H1 (cell line): ENCODE data around the gene OTUD4. TPM values are rescaled to one million over a fixed set of nuclear protein-coding genes. Genes with fewer than 3 reads are reported as not detected.

ENCODE experiments used
- CTCF ChIA-PET: fragments of 300-600 bp; sonication (Branson Sonifier 250); formaldehyde crosslinking; loops from one replicate; lab custom pipeline; 2021; ENCODE audit not compliant: partially characterized antibody; lab: Charles Lee
- POLR2A ChIA-PET: fragments of 300-600 bp; sonication (Branson Sonifier 250); formaldehyde crosslinking; loops from one replicate; lab custom pipeline; 2021; ENCODE audit warnings: inconsistent platforms; ENCODE audit not compliant: partially characterized antibody; lab: Charles Lee
- DNase-seq, 2 experiments: peaks; one replicate each; pipeline versions ENCODE4 v3.0.0 to v3.0.0-alpha.2; 2010 to 2022; ENCODE audit warnings: low spot score in 2 of 2, low read depth in 1 of 2, mixed read lengths in 1 of 2
- FAIRE-seq: peaks from 2 replicates; lab custom pipeline; 2011; peaks lifted over from hg19 to GRCh38; lab: Jason Lieb, UNC
- H2AFZ ChIP-seq: 2 replicates; pipeline ENCODE4 v1.8.1; 2012; ENCODE audit warnings: low read length, inconsistent platforms
- H2AK5ac ChIP-seq: 2 replicates; pipeline ENCODE4 v1.6.1; 2013; ENCODE audit warnings: low read depth, low read length
- H2BK120ac ChIP-seq: replicated peaks from 2 replicates; pipeline ENCODE3; 2013; ENCODE audit warnings: low read depth, low read length, inconsistent platforms
- H2BK12ac ChIP-seq: 2 replicates; pipeline ENCODE4 v1.6.1; 2013; ENCODE audit warnings: low read depth, low read length
- H2BK15ac ChIP-seq: 2 replicates; pipeline ENCODE4 v1.6.1; 2013; ENCODE audit warnings: low read length
- H2BK20ac ChIP-seq: 2 replicates; pipeline ENCODE4 v1.6.1; 2013; ENCODE audit warnings: low read length
- H2BK5ac ChIP-seq: 2 replicates; pipeline ENCODE4 v1.6.1; 2013; ENCODE audit warnings: low read depth, low read length
- H3K14ac ChIP-seq: 2 replicates; pipeline ENCODE4 v1.6.1; 2013; ENCODE audit warnings: inconsistent platforms; ENCODE audit not compliant: insufficient read length
- H3K18ac ChIP-seq: 2 replicates; pipeline ENCODE4 v1.6.1; 2013; ENCODE audit warnings: low read length; ENCODE audit errors: extremely low read depth
- H3K23ac ChIP-seq: 2 replicates; pipeline ENCODE4 v1.6.1; 2013; ENCODE audit warnings: inconsistent platforms; ENCODE audit not compliant: insufficient read length
- H3K23me2 ChIP-seq: 2 replicates; pipeline ENCODE4 v1.6.1; 2013; ENCODE audit warnings: low read depth, low read length
- H3K27ac ChIP-seq: 2 replicates; pipeline ENCODE4 v1.6.1; 2011; ENCODE audit warnings: low read depth, low read length, inconsistent platforms
- H3K27me3 ChIP-seq, 4 experiments: replicated peaks in 1 of 4; 1 replicate in 1 of 4; 2 replicates in 3 of 4; pipeline versions ENCODE4 v1.6.1 to v1.8.1; 2011 to 2013; ENCODE audit warnings: low read length in 3 of 4, mild to moderate bottlenecking in 3 of 4, inconsistent platforms in 2 of 4, mixed read lengths in 2 of 4, moderate library complexity in 1 of 4; ENCODE audit not compliant: control insufficient read depth in 3 of 4, insufficient read depth in 3 of 4; ENCODE audit errors: extremely low read depth in 1 of 4
- H3K36me3 ChIP-seq, 4 experiments: 2 replicates each; pipeline versions ENCODE4 v1.6.1 to v1.8.1; 2011 to 2013; ENCODE audit warnings: mild to moderate bottlenecking in 4 of 4, low read length in 3 of 4, moderate library complexity in 2 of 4, control low read depth in 1 of 4, inconsistent platforms in 1 of 4; ENCODE audit not compliant: insufficient read depth in 4 of 4, control insufficient read depth in 2 of 4
- H3K4ac ChIP-seq: replicated peaks from 2 replicates; pipeline ENCODE3; 2013; ENCODE audit warnings: low read length, low read depth, mixed read lengths, inconsistent platforms; ENCODE audit not compliant: insufficient read length
- H3K4me1 ChIP-seq, 4 experiments: replicated peaks in 1 of 4; 1 replicate in 1 of 4; 2 replicates in 3 of 4; pipeline versions ENCODE4 v1.6.1 to v1.8.1; 2011 to 2013; ENCODE audit warnings: low read length in 3 of 4, inconsistent platforms in 2 of 4, mixed read lengths in 1 of 4; ENCODE audit not compliant: insufficient read depth in 4 of 4, control insufficient read depth in 3 of 4
- H3K4me2 ChIP-seq, 2 experiments: 2 replicates each; pipeline versions ENCODE4 v1.6.1 to v1.8.1; 2011 to 2013; ENCODE audit warnings: low read depth in 2 of 2, low read length in 2 of 2, control low read depth in 1 of 2, inconsistent platforms in 1 of 2, mild to moderate bottlenecking in 1 of 2; ENCODE audit not compliant: insufficient read depth in 1 of 2
- H3K4me3 ChIP-seq, 4 experiments: fragments of 200-600, 300-600 bp in 1 of 4; sonication (generic), shearing (Covaris generic), sonication (Bioruptor Twin) in 1 of 4; 2 replicates each; pipeline versions ENCODE4 v1.5.1 to v1.8.1; 2011 to 2016; ENCODE audit warnings: low read length in 4 of 4, low read depth in 3 of 4, control low read depth in 2 of 4, inconsistent platforms in 2 of 4, mild to moderate bottlenecking in 2 of 4, mixed read lengths in 1 of 4, moderate library complexity in 1 of 4; ENCODE audit not compliant: insufficient read depth in 2 of 4; ENCODE audit errors: extremely low read depth in 1 of 4
- H3K56ac ChIP-seq: replicated peaks from 2 replicates; pipeline ENCODE3; 2013; ENCODE audit warnings: low read depth, mild to moderate bottlenecking, mixed read lengths, low read length, inconsistent platforms; ENCODE audit not compliant: insufficient read length
- H3K79me1 ChIP-seq: 2 replicates; pipeline ENCODE4 v1.6.1; 2013; ENCODE audit warnings: low read depth, low read length, control low read depth
- H3K79me2 ChIP-seq, 2 experiments: 2 replicates each; pipeline versions ENCODE4 v1.6.1 to v1.8.1; 2012 to 2013; ENCODE audit warnings: low read length in 2 of 2, mild to moderate bottlenecking in 2 of 2, inconsistent platforms in 1 of 2; ENCODE audit not compliant: insufficient read depth in 2 of 2, control insufficient read depth in 1 of 2
- H3K9ac ChIP-seq, 4 experiments: replicated peaks in 1 of 4; 1 replicate in 1 of 4; 2 replicates in 3 of 4; pipeline versions ENCODE4 v1.6.1 to v1.8.1; 2011 to 2013; ENCODE audit warnings: low read depth in 3 of 4, low read length in 3 of 4, control low read depth in 2 of 4, mild to moderate bottlenecking in 2 of 4, moderate library complexity in 2 of 4, inconsistent platforms in 1 of 4; ENCODE audit errors: extremely low read depth in 1 of 4
- H3K9me3 ChIP-seq, 2 experiments: 2 replicates each; pipeline versions ENCODE4 v1.6.1 to v1.8.1; 2012 to 2013; ENCODE audit warnings: mild to moderate bottlenecking in 2 of 2, moderate library complexity in 2 of 2, control low read depth in 1 of 2, inconsistent platforms in 1 of 2, low read depth in 1 of 2, low read length in 1 of 2, mixed read lengths in 1 of 2; ENCODE audit not compliant: insufficient read depth in 2 of 2
- H4K20me1 ChIP-seq, 2 experiments: replicated peaks in 1 of 2; 2 replicates each; pipeline versions ENCODE3 to v1.8.1; 2011 to 2013; ENCODE audit warnings: inconsistent platforms in 2 of 2, low read length in 2 of 2, mild to moderate bottlenecking in 1 of 2; ENCODE audit not compliant: insufficient read depth in 2 of 2, control insufficient read depth in 1 of 2
- H4K5ac ChIP-seq: 2 replicates; pipeline ENCODE4 v1.6.1; 2013; ENCODE audit warnings: low read length, low read depth, mixed read lengths, inconsistent platforms; ENCODE audit not compliant: insufficient read length
- H4K8ac ChIP-seq: 2 replicates; pipeline ENCODE4 v1.8.0; 2013; ENCODE audit warnings: mild to moderate bottlenecking, moderate library complexity, low read length, inconsistent platforms; ENCODE audit not compliant: insufficient read depth; ENCODE audit errors: extremely low read depth
- H4K91ac ChIP-seq: replicated peaks from 2 replicates; pipeline ENCODE3; 2013; ENCODE audit warnings: low read length, mixed read lengths, inconsistent platforms; ENCODE audit not compliant: insufficient read length
- ATF2 ChIP-seq: IDR thresholded peaks from 2 replicates; pipeline ENCODE4 v1.6.1; 2012; ENCODE audit warnings: low read length, inconsistent platforms
- CHD1 ChIP-seq: IDR thresholded peaks from 2 replicates; pipeline ENCODE4 v1.6.1; 2012; ENCODE audit warnings: low read depth, low read length, improper control_type of control experiment
- EP300 ChIP-seq, 2 experiments: IDR thresholded peaks; 1 replicate in 1 of 2; 2 replicates in 1 of 2; pipeline ENCODE4 v1.6.1; 2011 to 2012; ENCODE audit warnings: low read depth in 2 of 2, low read length in 2 of 2, mild to moderate bottlenecking in 2 of 2, borderline replicate concordance in 1 of 2, inconsistent platforms in 1 of 2, moderate library complexity in 1 of 2
- MAFK ChIP-seq: IDR thresholded peaks from 2 replicates; pipeline ENCODE4 v1.6.1; 2012; ENCODE audit warnings: low read depth, mild to moderate bottlenecking, improper control_type of control experiment, low read length
- SP1 ChIP-seq: IDR thresholded peaks from 2 replicates; pipeline ENCODE4 v1.6.1; 2011; ENCODE audit warnings: low read depth, low read length
- WGBS, 2 experiments: shearing (Covaris generic) in 1 of 2; methylation state at CpG; one replicate each; pipeline versions ENCODE4 v1.1.6 to v1.1.7; 2013 to 2015; ENCODE audit warnings: low lambda C conversion rate in 2 of 2, mixed read lengths in 2 of 2, inconsistent platforms in 1 of 2, low coverage in 1 of 2, missing lambda C conversion rate in 1 of 2; ENCODE audit not compliant: insufficient replicate concordance in 2 of 2, insufficient coverage in 1 of 2, insufficient read length in 1 of 2; ENCODE audit errors: extremely low coverage in 1 of 2, missing lambda C conversion rate in 1 of 2; 5-methylcytosine and 5-hydroxymethylcytosine counted together
- polyA plus RNA-seq, 7 experiments: library from polyadenylated mRNA; depleted of rRNA in 3 of 7; stranded (reverse) in 5 of 7; unstranded in 2 of 7; fragments of >200 nt in 5 of 7; fragments of 200-250 nt in 2 of 7; gene quantifications; 1 replicate in 5 of 7; 2 replicates in 1 of 7; 4 replicates in 1 of 7; pipeline versions ENCODE4 v1.2.1 to v1.2.3, GENCODE V29; 2011 to 2013; ENCODE audit warnings: missing spikeins in 2 of 7, mixed read lengths in 2 of 7
- total RNA-seq: library from RNA; stranded (reverse); fragmentation: NEBNext Ultra II Directional; extraction: Animal tissue kit (Norgen Biotek cat#: 25700); gene quantifications from 2 replicates; pipeline ENCODE4 v1.2.1, GENCODE V29; 2021

OTUD4 gene
- total and polyA plus RNA-seq, 2 of the 8 experiments (the other 6 are each of a cell fraction or from before 2014, with no cell fraction given) = 17.4 to 57.0 TPM

- Histone ChIP-seq H4K5ac (no peak overlapping the region), H2AK5ac (no peak overlapping the region), H3K4me1 (peaks cover 0 to 3% (median 0%) of the 10 kb centered on the region in 4 experiments; a peak in 1 of 7 replicates), H2BK15ac (no peak overlapping the region), H3K36me3 (no peaks in the 10 kb centered on the region), H3K23ac (no peak overlapping the region), H3K23me2 (no peaks in the 10 kb centered on the region), H2BK120ac (no peak overlapping the region), H3K27me3 (no peaks in the 10 kb centered on the region), H2AFZ (no peak overlapping the region), H2BK5ac (no peak overlapping the region), H3K27ac (no peak overlapping the region), H3K9ac (no peak overlapping the region), H3K56ac (no peak overlapping the region), H3K9me3 (no peaks in the 10 kb centered on the region), H3K4me2 (no peak overlapping the region), H3K4ac (no peak overlapping the region), H2BK12ac (no peak overlapping the region), H4K91ac (no peak overlapping the region), H2BK20ac (no peak overlapping the region), H3K14ac (no peak overlapping the region), H3K4me3 (no peak overlapping the region), H4K8ac (no peak overlapping the region), H3K79me1 (no peaks in the 10 kb centered on the region), H4K20me1 (no peaks in the 10 kb centered on the region), H3K18ac (no peak overlapping the region), H3K79me2 (no peaks in the 10 kb centered on the region)
- CTCF ChIA-PET = interaction anchor here (0.6 to 3.8 kb wide), 22 partner anchors 8 to 878 kb away, joined by 3 to 25 read pairs (median 4); no protein-coding TSS in a partner anchor
- FAIRE-seq (peak; percentile 84), DNase-seq (no peak)
- POLR2A ChIA-PET = no interaction called here
- whole genome bisulfite sequencing, 2 experiments = 39% methylated on average over 1 of the region's 1 CpG; no CpG with 5 or more reads in 1 of the 2 experiments
- TF ChIP-seq ATF2 (no peak), SP1 (no peak), CHD1 (no peak), EP300 (IDR thresholded peaks at IDR 0.05; ENCODE audit: borderline replicate concordance in 1 of 2, low read depth in 2 of 2, low read length in 2 of 2) (no peak), MAFK (no peak)
Observed at GRCh38 chr4:145217349-145217748, 37.0 kb upstream of the OTUD4 start.
